Measurements from ENCODE around the gene PNMA1.
"Not testable (repeated sequence)": the region's sequence is repeated elsewhere in the genome, so short reads cannot be mapped to it uniquely, and the experiment has no call there.

The PNMA1 gene

GRCh38 chr14:73709904-73710469 is 4.2 kb downstream of the PNMA1 start:
- FAIRE-seq (no peak), DNase-seq (ENCODE audit: insufficient read length, low spot score) (no peak)
- TF ChIP-seq POLR2A (IDR thresholded peaks at IDR 0.05; ENCODE audit: low read depth, low read length): no peak

DNA sequence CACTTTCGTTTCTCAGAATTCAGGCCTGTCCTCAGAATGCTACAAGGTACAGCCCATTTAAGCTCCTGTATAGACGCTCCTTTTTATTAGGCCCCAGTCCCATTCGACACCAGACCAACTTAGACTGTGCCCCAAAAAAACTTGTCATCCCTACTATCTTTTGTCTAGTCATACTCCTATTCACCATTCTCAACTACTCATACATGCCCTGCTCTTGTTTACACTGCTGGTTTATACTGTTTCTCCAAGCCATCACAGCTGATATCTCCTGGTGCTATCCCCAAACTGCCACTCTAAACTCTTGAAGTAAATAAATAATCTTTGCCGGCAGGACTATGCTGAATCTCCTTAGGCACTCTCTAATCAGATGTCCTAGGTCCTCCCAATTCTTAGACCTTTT is 6.1 kb downstream of the PNMA1 start:
- not testable (repeated sequence) for FAIRE-seq

GRCh38 chr14:73700325-73700724 is 13.9 kb downstream of the PNMA1 start:
- no peak for DNase-seq (ENCODE audit: insufficient read length, low spot score)
- FAIRE-seq: peak; percentile 61
- no peak for TF ChIP-seq POLR2A (IDR thresholded peaks at IDR 0.05; ENCODE audit: low read depth, low read length)

More for the DNA sequence above, 6.1 kb downstream of the PNMA1 start:
- DNase-seq (ENCODE audit: insufficient read length, low spot score): not testable (repeated sequence)

DNA sequence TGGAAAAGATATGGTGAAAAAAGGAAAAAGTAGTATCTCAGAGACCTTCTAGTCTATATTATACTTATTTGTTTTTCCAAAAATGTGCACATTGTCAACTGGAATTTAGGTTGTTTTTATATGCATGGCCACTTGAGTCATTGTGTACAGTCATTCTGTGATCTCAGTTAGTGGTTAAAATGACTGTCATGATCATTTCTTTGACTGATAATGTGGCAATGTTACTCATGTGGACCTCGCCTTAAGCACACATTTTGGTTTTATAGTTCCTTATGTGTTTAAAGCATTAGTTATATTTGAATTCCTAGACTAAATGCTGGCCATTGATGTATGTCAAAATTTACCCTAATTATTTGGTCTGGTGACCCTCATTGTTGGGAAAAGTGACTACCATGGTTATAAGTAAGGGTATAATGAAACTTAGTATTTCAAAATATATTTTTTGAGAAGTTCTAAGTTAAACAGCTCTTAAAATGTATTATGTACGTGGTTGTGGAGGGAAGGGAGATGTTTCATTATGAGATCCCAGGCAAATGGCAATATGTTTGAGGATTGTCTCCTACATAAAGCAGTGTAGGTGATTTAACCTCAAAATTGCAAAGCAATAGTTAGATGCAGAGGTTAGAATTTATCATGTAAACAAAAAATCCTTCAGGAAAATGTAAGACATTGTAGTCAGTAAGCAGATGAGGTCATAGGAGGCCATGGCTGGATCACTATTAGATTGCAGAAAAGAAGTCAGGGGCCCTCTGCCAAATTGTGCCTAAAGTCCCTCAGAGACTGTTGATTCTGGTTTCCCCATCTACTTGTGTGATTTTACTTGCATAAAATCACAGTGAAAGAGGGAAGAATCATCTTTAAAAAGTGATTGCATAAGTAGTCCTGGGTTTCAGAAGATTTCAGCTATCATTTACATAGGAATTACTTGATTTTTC is 17.5 kb downstream of the PNMA1 start:
- TF ChIP-seq POLR2A (IDR thresholded peaks at IDR 0.05; ENCODE audit: low read depth, low read length): no peak
- FAIRE-seq (peak; percentile 98), DNase-seq (ENCODE audit: insufficient read length, low spot score) (no peak)

DNA sequence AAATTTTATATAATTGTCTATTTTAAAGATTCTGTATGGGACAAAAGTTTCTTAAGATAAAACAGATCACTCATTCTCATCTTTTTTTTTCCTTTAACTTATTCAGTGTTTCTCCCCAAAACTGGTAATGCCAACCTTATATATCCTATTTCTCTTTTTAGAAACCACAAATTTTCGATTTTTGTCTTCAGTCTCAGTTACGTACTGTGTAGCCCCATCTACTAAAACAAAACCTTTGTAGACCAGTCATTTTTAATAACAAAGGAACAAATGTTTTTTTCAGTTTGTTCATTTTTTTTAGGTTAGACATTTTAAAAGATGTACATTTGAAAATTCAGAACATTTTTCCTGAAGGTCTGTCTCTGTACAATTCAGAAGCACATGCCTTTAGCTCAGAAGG is 18.2 kb downstream of the PNMA1 start:
- no peak for TF ChIP-seq POLR2A (IDR thresholded peaks at IDR 0.05; ENCODE audit: low read depth, low read length)
- DNase-seq (ENCODE audit: insufficient read length, low spot score): no peak
- FAIRE-seq: no peak

DNA sequence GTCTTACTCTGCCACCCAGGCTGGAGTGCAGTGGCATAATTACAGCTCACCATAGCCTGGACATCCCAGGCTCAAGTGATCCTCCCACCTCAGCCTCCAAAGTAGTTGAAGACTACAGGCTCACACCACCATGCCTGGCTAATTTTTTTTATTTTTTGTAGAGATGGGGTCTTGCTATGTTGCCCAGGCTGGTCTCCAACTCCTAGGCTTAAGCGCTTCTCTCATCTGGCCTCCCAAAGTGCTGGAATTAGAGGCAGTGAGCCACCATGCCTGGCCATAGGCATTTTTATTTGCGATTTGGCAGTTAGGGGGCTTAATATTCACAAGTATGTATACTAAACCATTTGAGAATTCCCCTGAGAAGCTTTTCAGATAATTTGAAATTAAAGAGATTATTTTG is 19.1 kb downstream of the PNMA1 start:
- FAIRE-seq (no peak), DNase-seq (ENCODE audit: insufficient read length, low spot score) (no peak)
- no peak for TF ChIP-seq POLR2A (IDR thresholded peaks at IDR 0.05; ENCODE audit: low read depth, low read length)

DNA sequence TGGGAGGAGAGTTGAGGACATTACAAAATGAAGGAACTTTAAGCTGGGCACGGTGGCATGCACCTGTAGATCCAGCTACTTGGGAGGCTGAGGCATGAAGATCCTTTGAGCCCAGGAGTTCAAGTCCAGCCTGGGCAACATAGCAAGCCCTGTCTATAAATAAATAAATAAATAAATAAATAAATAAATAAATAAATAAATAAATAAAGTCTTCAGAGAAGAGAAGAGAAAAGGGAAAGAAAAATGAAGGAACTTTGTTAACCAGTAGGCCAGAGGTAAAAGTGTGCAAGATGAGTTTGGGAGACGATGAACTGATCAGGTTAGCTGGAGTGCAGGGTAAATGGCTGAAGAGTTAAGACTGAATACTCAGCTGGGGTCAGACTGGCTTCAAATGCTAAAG is 20.1 kb downstream of the PNMA1 start:
- DNase-seq (ENCODE audit: insufficient read length, low spot score) (no peak), FAIRE-seq (no peak)
- TF ChIP-seq POLR2A (IDR thresholded peaks at IDR 0.05; ENCODE audit: low read depth, low read length): no peak

GRCh38 chr14:73686901-73687300 is 27.3 kb downstream of the PNMA1 start:
- no peak for DNase-seq (ENCODE audit: insufficient read length, low spot score)
- no peak for TF ChIP-seq POLR2A (IDR thresholded peaks at IDR 0.05; ENCODE audit: low read depth, low read length)
- no peak for FAIRE-seq

GRCh38 chr14:73685328-73685727 is 28.9 kb downstream of the PNMA1 start:
- FAIRE-seq: no peak
- no peak for DNase-seq (ENCODE audit: insufficient read length, low spot score)
- TF ChIP-seq POLR2A (IDR thresholded peaks at IDR 0.05; ENCODE audit: low read depth, low read length): no peak

GRCh38 chr14:73684627-73685026 is 29.6 kb downstream of the PNMA1 start:
- no peak for FAIRE-seq
- no peak for TF ChIP-seq POLR2A (IDR thresholded peaks at IDR 0.05; ENCODE audit: low read depth, low read length)

GRCh38 chr14:73680821-73681220 is 33.4 kb downstream of the PNMA1 start:
- FAIRE-seq (no peak), DNase-seq (ENCODE audit: insufficient read length, low spot score) (no peak)
- no peak for TF ChIP-seq POLR2A (IDR thresholded peaks at IDR 0.05; ENCODE audit: low read depth, low read length)

More at GRCh38 chr14:73684627-73685026, 29.6 kb downstream of the PNMA1 start:
- no peak for DNase-seq (ENCODE audit: insufficient read length, low spot score)

- DNase-seq (ENCODE audit: insufficient read length, low spot score): no peak
- TF ChIP-seq POLR2A (IDR thresholded peaks at IDR 0.05; ENCODE audit: low read depth, low read length): no peak
- no peak for FAIRE-seq
Measured at GRCh38 chr14:73678698-73679097, 35.5 kb downstream of the PNMA1 start.

- no peak for TF ChIP-seq POLR2A (IDR thresholded peaks at IDR 0.05; ENCODE audit: low read depth, low read length)
- no peak for DNase-seq (ENCODE audit: insufficient read length, low spot score)
- FAIRE-seq: no peak
Measured at GRCh38 chr14:73674986-73675385, 39.2 kb downstream of the PNMA1 start.

DNA sequence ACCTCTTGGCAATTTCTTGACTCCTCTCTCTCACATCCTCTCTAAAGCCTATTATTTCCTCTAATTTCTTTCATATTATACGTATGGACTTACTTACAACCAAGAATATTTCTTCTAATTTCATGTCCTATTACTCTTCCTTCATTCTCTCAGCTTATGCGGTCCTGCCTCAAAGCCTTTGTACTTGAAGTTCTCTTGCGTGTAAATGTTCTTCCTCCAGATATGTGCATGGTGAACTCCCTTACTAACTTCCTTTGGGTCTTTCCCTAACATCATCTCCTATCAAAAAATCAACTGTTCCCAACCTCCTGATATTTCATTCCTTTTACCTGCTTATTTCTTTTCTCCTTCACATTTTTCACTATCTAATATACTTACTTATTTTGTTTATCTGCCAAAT is 46.3 kb downstream of the PNMA1 start:
- TF ChIP-seq POLR2A (IDR thresholded peaks at IDR 0.05; ENCODE audit: low read depth, low read length): no peak
- FAIRE-seq (peak; percentile 66), DNase-seq (ENCODE audit: insufficient read length, low spot score) (no peak)

DNA sequence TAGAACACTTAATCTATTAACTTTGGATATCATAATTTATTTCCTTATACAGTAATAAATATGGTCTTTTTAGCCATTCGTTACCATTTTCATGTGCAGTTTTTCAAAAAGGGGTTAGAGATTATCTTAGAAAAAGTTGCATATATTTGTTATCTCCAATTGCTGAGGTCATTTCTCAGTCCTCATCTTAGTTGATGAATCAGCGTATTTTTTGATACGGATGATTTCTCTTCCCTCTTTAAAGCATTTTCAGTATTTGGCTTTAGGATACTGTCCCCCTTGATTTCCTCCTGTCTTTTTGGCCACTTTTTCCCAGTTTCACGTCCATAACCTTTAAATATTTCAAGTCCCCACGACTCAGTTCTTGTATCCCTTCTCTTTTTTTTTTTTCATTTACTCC is 47.6 kb downstream of the PNMA1 start:
- no peak for TF ChIP-seq POLR2A (IDR thresholded peaks at IDR 0.05; ENCODE audit: low read depth, low read length)
- DNase-seq (ENCODE audit: insufficient read length, low spot score) (no peak), FAIRE-seq (no peak)
